IMR-90 (cell line): ENCODE results near the gene ELP4.

Experiments used
- CTCF ChIP-seq: conservative IDR thresholded peaks from 2 replicates; pipeline ENCODE4 v1.5.1; 2012; ENCODE audit warnings: mild to moderate bottlenecking, low read depth, low read length, improper control_type of control experiment
- POLR2A ChIP-seq: IDR thresholded peaks from 2 replicates; pipeline ENCODE4 v1.6.1; 2012; ENCODE audit warnings: mild to moderate bottlenecking, low read depth, low read length

- TF ChIP-seq CTCF, result no peak
- no peak for TF ChIP-seq POLR2A
These were observed 269.8 kb downstream of the ELP4 start for GRCh38 chr11:31779374-31779791.
